Epithelial cell of proximal tubule (primary cell): Measurements from ENCODE around the gene ADARB2. TPM values are rescaled to one million over a fixed set of nuclear protein-coding genes. Genes with fewer than 3 reads are reported as not detected.
"Not testable (repeated sequence)": the region's sequence is repeated elsewhere in the genome, so short reads cannot be mapped to it uniquely, and the experiment has no call there.

Experiments
- DNase-seq: peaks from one replicate; pipeline ENCODE4 v3.0.0-alpha.2; 2011; ENCODE audit warnings: low read depth
- H3K4me3 ChIP-seq: 2 replicates; pipeline ENCODE4 v1.5.1; 2011; ENCODE audit warnings: low read depth, mild to moderate bottlenecking, low read length
- total RNA-seq: library from RNA; depleted of rRNA; stranded (reverse); fragments of >200 nt; gene quantifications from 2 replicates; pipeline ENCODE4 v1.2.3, GENCODE V29; 2015
- TF ChIP-seq, protein P1 (sequence below): conservative IDR thresholded peaks from 2 replicates; pipeline ENCODE4 v1.5.1; 2012; ENCODE audit warnings: low read depth, mild to moderate bottlenecking, low read length

The ADARB2 gene
- total RNA-seq, 1 donor from 2014 or later: 0.63 TPM

DNA sequence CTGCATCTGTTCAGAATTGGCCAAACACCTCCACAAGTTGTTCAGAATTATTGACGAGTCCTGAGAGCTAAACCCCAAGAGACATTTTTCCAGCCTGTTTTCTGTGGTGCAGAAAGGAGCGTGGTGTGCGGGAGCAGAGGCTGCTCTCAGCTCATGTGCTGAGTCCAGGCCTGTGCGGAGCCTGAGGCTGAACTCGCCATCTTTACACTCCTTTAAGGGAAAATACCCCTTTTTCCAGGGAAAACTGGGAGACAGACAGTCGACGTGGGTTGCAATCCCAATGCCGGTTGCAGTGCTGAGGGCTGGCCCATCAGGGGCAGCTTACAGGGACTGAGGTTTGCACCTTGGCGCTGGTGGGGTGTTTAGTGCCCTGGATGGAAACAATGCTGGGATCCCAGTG is 112.2 kb downstream of the ADARB2 start:
- TF ChIP-seq, protein P1, sequence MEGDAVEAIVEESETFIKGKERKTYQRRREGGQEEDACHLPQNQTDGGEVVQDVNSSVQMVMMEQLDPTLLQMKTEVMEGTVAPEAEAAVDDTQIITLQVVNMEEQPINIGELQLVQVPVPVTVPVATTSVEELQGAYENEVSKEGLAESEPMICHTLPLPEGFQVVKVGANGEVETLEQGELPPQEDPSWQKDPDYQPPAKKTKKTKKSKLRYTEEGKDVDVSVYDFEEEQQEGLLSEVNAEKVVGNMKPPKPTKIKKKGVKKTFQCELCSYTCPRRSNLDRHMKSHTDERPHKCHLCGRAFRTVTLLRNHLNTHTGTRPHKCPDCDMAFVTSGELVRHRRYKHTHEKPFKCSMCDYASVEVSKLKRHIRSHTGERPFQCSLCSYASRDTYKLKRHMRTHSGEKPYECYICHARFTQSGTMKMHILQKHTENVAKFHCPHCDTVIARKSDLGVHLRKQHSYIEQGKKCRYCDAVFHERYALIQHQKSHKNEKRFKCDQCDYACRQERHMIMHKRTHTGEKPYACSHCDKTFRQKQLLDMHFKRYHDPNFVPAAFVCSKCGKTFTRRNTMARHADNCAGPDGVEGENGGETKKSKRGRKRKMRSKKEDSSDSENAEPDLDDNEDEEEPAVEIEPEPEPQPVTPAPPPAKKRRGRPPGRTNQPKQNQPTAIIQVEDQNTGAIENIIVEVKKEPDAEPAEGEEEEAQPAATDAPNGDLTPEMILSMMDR: no peak
- no peak for DNase-seq
- H3K4me3 ChIP-seq: no peak overlapping the region

DNA sequence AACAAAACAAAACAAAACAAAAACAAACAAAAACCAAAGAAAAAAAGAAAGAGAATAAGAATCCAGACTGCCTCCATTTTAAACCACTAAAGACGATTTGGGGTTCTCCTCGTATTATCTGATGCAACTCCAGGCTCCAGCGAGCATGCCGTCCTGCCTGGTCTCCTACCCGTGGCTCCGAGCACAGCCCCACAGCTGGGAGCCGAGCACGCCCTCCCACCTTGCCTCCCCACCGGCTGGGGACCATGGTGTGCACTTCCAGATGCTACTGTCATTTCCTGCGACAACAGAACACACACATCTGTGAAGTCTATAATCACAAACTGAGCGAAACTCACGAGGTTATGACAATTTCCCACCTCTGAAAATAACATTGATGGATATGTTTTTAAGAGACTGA is 113.1 kb downstream of the ADARB2 start:
- TF ChIP-seq, protein P1: no peak
- H3K4me3 ChIP-seq: no peak overlapping the region

DNA sequence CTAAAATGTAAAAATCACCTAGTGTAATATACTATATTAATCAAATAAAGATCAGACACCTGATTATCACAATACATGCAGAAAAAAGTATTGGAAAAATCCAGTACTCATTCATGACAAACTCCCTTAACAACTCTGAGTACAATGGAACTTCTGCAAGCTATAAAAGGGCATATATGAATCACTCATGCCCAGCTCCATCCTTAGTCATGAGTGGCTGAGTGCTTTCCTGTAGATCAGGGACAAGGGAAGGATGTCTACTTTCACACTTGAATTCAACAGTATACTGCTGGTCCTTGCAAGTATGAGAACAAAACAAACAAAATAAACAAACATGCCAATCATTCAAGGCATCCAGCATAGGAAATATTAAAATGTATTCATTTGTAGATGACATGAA is 116.5 kb downstream of the ADARB2 start:
- no peak for DNase-seq
- TF ChIP-seq, protein P1: no peak
- H3K4me3 ChIP-seq: no peak overlapping the region

More for the DNA sequence above, 113.1 kb downstream of the ADARB2 start:
- DNase-seq: no peak

DNA sequence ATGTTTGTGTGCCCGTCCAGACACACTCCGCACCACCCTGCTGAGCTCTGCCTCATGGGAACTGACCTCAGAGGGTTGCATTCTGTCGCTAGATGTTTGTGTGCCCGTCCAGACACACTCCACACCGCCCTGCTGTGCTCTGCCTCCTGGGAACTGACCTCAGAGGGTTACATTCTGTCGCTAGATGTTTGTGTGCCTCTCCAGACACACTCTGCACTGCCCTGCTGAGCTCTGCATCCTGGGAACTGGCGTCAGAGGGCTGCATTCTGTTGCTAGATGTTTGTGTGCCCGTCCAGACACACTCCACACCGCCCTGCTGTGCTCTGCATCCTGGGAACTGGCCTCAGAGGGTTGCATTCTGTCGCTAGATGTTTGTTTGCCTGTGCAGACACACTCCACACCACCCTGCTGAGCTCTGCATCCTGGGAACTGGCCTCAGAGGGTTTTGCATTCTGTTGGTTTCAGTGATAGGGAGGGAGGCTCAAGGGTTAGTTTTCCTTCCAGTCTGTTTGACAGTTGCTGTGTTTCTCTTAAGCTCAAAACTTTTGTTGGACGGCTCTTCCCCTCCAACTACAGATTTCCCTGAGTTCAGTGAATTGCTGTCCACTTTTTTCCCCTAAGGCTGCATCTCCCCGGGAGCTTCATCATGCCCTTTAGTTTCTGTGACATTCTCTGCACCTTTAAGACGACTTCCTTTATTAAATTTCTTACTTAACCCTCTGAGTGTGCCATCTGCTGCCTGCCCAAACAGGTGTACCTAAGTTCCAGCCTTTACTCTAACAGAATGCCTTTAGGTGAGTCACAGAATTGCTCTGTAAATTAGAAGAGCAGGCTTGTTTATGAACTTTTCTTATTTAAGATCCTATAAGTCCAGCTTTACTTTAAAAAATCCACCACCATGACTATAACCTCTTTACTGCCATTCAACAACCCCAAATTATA is 119.7 kb downstream of the ADARB2 start:
- not testable (repeated sequence) for H3K4me3 ChIP-seq, DNase-seq

DNA sequence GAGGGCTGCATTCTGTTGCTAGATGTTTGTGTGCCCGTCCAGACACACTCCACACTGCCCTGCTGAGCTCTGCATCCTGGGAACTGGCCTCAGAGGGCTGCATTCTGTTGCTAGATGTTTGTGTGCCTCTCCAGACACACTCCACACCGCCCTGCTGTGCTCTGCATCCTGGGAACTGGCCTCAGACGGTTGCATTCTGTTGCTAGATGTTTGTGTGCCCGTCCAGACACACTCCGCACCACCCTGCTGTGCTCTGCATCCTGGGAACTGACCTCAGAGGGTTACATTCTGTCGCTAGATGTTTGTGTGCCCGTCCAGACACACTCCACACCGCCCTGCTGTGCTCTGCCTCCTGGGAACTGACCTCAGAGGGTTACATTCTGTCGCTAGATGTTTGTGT is 120.6 kb downstream of the ADARB2 start:
- H3K4me3 ChIP-seq, DNase-seq: not testable (repeated sequence)

DNA sequence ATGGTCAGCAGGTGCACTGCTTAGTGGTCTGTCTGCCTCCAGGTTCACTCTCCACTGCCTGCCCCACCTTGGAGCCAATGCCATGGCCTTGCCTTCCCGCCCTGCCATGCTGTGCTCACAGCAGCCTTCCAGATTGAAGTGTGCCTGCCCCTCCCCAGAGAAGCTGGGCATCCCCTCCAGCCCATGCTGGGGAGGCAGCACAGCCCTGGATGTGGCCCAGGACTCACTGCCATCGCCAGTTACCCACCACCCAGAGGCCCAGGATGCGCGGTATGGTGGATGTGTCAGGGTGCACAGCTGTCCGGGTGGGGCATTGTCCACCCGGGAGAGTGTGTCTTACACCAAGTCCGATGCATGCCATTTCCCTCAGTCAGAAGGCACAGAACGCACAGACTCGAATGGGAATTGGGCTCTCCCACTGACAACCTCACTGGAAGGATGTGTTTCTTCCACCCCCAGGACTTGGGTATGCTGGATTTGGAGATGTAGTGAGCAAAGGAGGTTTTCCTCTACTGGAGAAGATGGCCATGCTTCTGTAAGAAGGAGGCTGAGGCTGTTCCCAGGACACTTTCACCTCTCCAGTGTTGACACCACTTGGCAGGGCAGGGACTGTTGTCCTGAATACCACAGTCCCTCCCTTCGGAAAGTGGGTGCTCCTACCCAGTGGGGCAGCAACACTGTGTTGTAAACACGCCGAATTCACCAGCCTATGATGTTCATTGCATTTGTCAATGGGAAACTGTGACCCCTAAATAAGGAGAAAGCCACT is 122.0 kb downstream of the ADARB2 start:
- TF ChIP-seq, protein P1: no peak
- no peak for DNase-seq
- no peak overlapping the region for H3K4me3 ChIP-seq

DNA sequence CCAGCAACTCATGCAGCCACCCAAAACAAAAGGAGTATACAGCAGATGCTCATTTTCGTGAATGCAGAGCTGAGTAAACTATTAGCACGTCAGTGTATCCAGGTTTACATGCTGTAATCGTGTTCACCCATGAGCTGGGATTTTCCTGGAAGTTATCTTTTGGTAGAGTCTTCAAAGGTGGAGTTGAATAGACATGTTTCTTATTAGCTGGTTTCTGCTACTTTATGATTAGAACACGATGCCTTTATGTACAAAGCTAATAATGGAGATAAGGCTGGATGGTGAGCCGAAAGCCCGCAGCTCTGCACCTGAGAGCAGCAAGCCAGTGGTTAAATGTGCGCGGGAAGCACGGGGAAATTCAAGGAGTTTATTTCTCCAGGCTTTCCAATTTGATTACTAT is 123.8 kb downstream of the ADARB2 start:
- TF ChIP-seq, protein P1: no peak
- DNase-seq: no peak
- no peak overlapping the region for H3K4me3 ChIP-seq
